GM23338 (cell line): ENCODE data around the gene INHBB. TPM values are rescaled to one million over a fixed set of nuclear protein-coding genes. Genes with fewer than 3 reads are reported as not detected.

Experiments
- ATAC-seq: fragments of 200-7000 bp; cut with Tn5 transposase; 3 replicates; pipeline ENCODE4 v1.9.1; 2020
- DNase-seq: peaks from one replicate; pipeline ENCODE4 v3.0.0-alpha.2; 2015; ENCODE audit warnings: low spot score
- H2AFZ ChIP-seq: fragments of 200-600 bp; sonication (generic); 2 replicates; pipeline ENCODE4 v1.8.0; 2016; ENCODE audit warnings: antibody characterized with exemption, mild to moderate bottlenecking, moderate library complexity
- H3F3A ChIP-seq: fragments of 200-600 bp; sonication (generic); replicated peaks from 2 replicates; pipeline ENCODE4 v1.8.0; 2017; ENCODE audit warnings: antibody characterized with exemption, mixed run types, low read depth
- H3K27ac ChIP-seq: fragments of 200-600 bp; sonication (generic); 2 replicates; pipeline ENCODE4 v1.6.1; 2016; ENCODE audit warnings: low read depth
- H3K27me3 ChIP-seq: fragments of 200-600 bp; sonication (generic); 2 replicates; pipeline ENCODE4 v1.8.0; 2016; ENCODE audit warnings: mild to moderate bottlenecking, mixed run types, moderate library complexity; ENCODE audit not compliant: insufficient read depth
- H3K36me3 ChIP-seq: fragments of 200-600 bp; sonication (generic); 2 replicates; pipeline ENCODE4 v1.8.0; 2016; ENCODE audit warnings: mild to moderate bottlenecking; ENCODE audit not compliant: insufficient read depth
- H3K4me1 ChIP-seq: fragments of 200-600 bp; sonication (generic); 2 replicates; pipeline ENCODE4 v1.8.0; 2016; ENCODE audit warnings: mild to moderate bottlenecking, moderate library complexity; ENCODE audit not compliant: insufficient read depth
- H3K4me2 ChIP-seq: fragments of 200-600 bp; sonication (generic); 2 replicates; pipeline ENCODE4 v1.7.1; 2017; ENCODE audit warnings: mixed run types
- H3K4me3 ChIP-seq: fragments of 200-600 bp; sonication (generic); 2 replicates; pipeline ENCODE4 v1.6.1; 2016; ENCODE audit warnings: mixed run types
- H3K79me2 ChIP-seq: fragments of 200-600 bp; sonication (generic); replicated peaks from 2 replicates; pipeline ENCODE4 v1.8.0; 2017; ENCODE audit warnings: mild to moderate bottlenecking; ENCODE audit not compliant: insufficient read depth
- H3K9me2 ChIP-seq: fragments of 200-600 bp; sonication (generic); 2 replicates; pipeline ENCODE4 v1.8.0; 2017; ENCODE audit not compliant: insufficient read depth
- H4K20me1 ChIP-seq: fragments of 200-600 bp; sonication (generic); replicated peaks from 2 replicates; pipeline ENCODE4 v1.8.0; 2017; ENCODE audit warnings: mild to moderate bottlenecking; ENCODE audit not compliant: insufficient read depth
- H3K27ac Mint-ChIP-seq: 2 replicates; pipeline ENCODE4 v1.8.0; 2020; ENCODE audit warnings: inconsistent platforms, mild to moderate bottlenecking, moderate library complexity, mixed read lengths
- H3K27me3 Mint-ChIP-seq: 3 replicates; pipeline ENCODE4 v1.8.0; 2022; ENCODE audit warnings: low read depth, mild to moderate bottlenecking, moderate library complexity, mixed read lengths, inconsistent platforms; ENCODE audit not compliant: insufficient read depth, poor library complexity
- H3K36me3 Mint-ChIP-seq: 3 replicates; pipeline ENCODE4 v1.8.0; 2021; ENCODE audit warnings: low read depth, mild to moderate bottlenecking, inconsistent platforms, moderate library complexity, mixed read lengths
- H3K4me1 Mint-ChIP-seq: 3 replicates; pipeline ENCODE4 v1.8.0; 2020; ENCODE audit warnings: mild to moderate bottlenecking, inconsistent platforms, mixed read lengths
- H3K4me3 Mint-ChIP-seq: 3 replicates; pipeline ENCODE4 v1.8.0; 2021; ENCODE audit warnings: moderate library complexity, mild to moderate bottlenecking, inconsistent platforms, mixed read lengths
- H3K9me3 Mint-ChIP-seq: 3 replicates; pipeline ENCODE4 v1.8.0; 2020; ENCODE audit warnings: moderate library complexity, mild to moderate bottlenecking, inconsistent platforms, mixed read lengths
- CREB1 ChIP-seq: fragments of 250-450 bp; sonication (Bioruptor Pico); IDR thresholded peaks from 2 replicates; pipeline ENCODE4 v1.5.0; 2020; ENCODE audit warnings: low read depth, mild to moderate bottlenecking, moderate library complexity
- ETS1 ChIP-seq: IDR thresholded peaks from 2 replicates; pipeline ENCODE4 v1.6.1; 2016; ENCODE audit warnings: antibody characterized with exemption
- EZH2phosphoT487 ChIP-seq: fragments of 200-600 bp; sonication (generic); IDR thresholded peaks from one replicate; pipeline ENCODE4 v1.8.1; 2018; ENCODE audit warnings: antibody characterized with exemption; ENCODE audit not compliant: unreplicated experiment
- POLR2AphosphoS5 ChIP-seq: IDR thresholded peaks from 2 replicates; pipeline ENCODE4 v1.6.1; 2016; ENCODE audit warnings: antibody characterized with exemption, low read depth
- STAT1 ChIP-seq: IDR thresholded peaks from one replicate; pipeline ENCODE4 v1.6.1; 2016; ENCODE audit warnings: antibody characterized with exemption; ENCODE audit not compliant: unreplicated experiment
- ZNF114 ChIP-seq: fragments of 250-450 bp; sonication (Bioruptor Pico); IDR thresholded peaks from 2 replicates; pipeline ENCODE4 v1.5.0; 2020; ENCODE audit warnings: mild to moderate bottlenecking, moderate library complexity
- ZNF331 ChIP-seq: fragments of 250-450 bp; sonication (Bioruptor Pico); IDR thresholded peaks from 2 replicates; pipeline ENCODE4 v1.5.0; 2020; ENCODE audit warnings: low read depth, mild to moderate bottlenecking, moderate library complexity
- polyA plus RNA-seq: library from polyadenylated mRNA; unstranded; fragments of >200 nt; fragmentation: Nextera tagmentation; extraction: Ambion mirVana; gene quantifications from 2 replicates; pipeline ENCODE4 v1.2.1, GENCODE V29; 2016
- total RNA-seq: library from RNA; depleted of rRNA; stranded (reverse); fragments of >200 nt; shearing (Covaris generic); gene quantifications from 2 replicates; pipeline ENCODE4 v1.2.3, GENCODE V29; 2014
- TF ChIP-seq, protein P1 (sequence below), 2 experiments: fragments of 200-600 bp in 1 of 2; sonication (generic) in 1 of 2; conservative IDR thresholded peaks; 2 replicates each; pipeline versions ENCODE4 v1.5.1 to v1.6.1; 2016 to 2017; ENCODE audit warnings: antibody characterized with exemption in 2 of 2, low read depth in 2 of 2, mild to moderate bottlenecking in 2 of 2, moderate library complexity in 1 of 2
- TF ChIP-seq, protein P2 (sequence below): IDR thresholded peaks from one replicate; pipeline ENCODE4 v1.6.1; 2018; ENCODE audit warnings: antibody characterized with exemption; ENCODE audit not compliant: unreplicated experiment

Gene INHBB
- total and polyA plus RNA-seq, 2 experiments from 2014 or later: 0.21 TPM; not detected in 1

DNA sequence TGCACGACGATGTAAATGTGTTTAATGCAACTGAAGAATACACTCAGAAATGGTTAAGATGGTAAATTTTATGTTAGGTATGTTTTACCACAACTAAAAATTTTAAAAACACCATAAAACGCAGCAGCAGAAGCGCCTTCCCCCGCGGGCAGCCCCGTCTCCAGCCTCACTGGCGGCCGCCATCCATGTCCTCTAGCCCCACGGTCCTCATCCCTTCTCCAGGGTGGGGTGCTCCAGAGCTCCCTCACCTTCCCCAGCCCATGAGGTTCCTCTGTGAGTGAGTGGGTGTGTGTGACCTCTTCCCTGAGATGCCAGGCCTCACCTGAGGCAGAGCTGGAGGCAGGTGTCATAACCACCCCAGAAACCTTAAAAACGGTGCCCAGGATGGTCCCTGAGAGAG lies 17.0 kb downstream of the INHBB start:
- no peak overlapping the region for H3K4me3 Mint-ChIP-seq
- H3K27ac Mint-ChIP-seq: no peak overlapping the region

GRCh38 chr2:120365236-120365793 lies 19.4 kb downstream of the INHBB start:
- H3K27ac Mint-ChIP-seq: no peak overlapping the region
- H3K27me3 ChIP-seq: no peaks in the 10 kb centered on the region
- no peak overlapping the region for H3K27ac ChIP-seq
- no peak overlapping the region for H3K4me3 Mint-ChIP-seq
- no peaks in the 10 kb centered on the region for H3F3A ChIP-seq
- peaks cover 30% of the 10 kb centered on the region for H3K27me3 Mint-ChIP-seq
- ATAC-seq (no peak), DNase-seq (no peak)
- H3K9me3 Mint-ChIP-seq: no peaks in the 10 kb centered on the region
- H3K4me1 Mint-ChIP-seq: peaks cover 13% of the 10 kb centered on the region
- no peaks in the 10 kb centered on the region for H3K36me3 ChIP-seq
- no peaks in the 10 kb centered on the region for H3K79me2 ChIP-seq
- H3K4me1 ChIP-seq: 0 out of 2 replicates have a peak, but pooled peaks cover 3% of the 10 kb centered on the region
- H4K20me1 ChIP-seq: no peaks in the 10 kb centered on the region
- H3K9me2 ChIP-seq: no peaks in the 10 kb centered on the region
- H3K4me3 ChIP-seq: no peak overlapping the region
- H2AFZ ChIP-seq: no peak overlapping the region
- TF ChIP-seq CREB1 (CRISPR knock-in tag) (no peak), EZH2phosphoT487 (no peak), POLR2AphosphoS5 (no peak), STAT1 (no peak)
- H3K36me3 Mint-ChIP-seq: no peaks in the 10 kb centered on the region
- no peak overlapping the region for H3K4me2 ChIP-seq

More for the DNA sequence above, 17.0 kb downstream of the INHBB start:
- no peaks in the 10 kb centered on the region for H3K9me2 ChIP-seq
- H3K4me1 ChIP-seq: no peaks in the 10 kb centered on the region
- H2AFZ ChIP-seq: no peak overlapping the region
- Mint-ChIP-seq H3K27me3 (peaks cover 36% of the 10 kb centered on the region), H3K4me1 (peaks cover 10% of the 10 kb centered on the region), H3K9me3 (no peaks in the 10 kb centered on the region), H3K36me3 (no peaks in the 10 kb centered on the region)
- DNase-seq (no peak), ATAC-seq (no peak)
- H3K27ac ChIP-seq: no peak overlapping the region
- H3K4me2 ChIP-seq: no peak overlapping the region
- no peaks in the 10 kb centered on the region for H3K36me3 ChIP-seq
- no peaks in the 10 kb centered on the region for H3K27me3 ChIP-seq
- no peaks in the 10 kb centered on the region for H3F3A ChIP-seq
- no peaks in the 10 kb centered on the region for H4K20me1 ChIP-seq
- H3K79me2 ChIP-seq: no peaks in the 10 kb centered on the region
- TF ChIP-seq, protein P1, sequence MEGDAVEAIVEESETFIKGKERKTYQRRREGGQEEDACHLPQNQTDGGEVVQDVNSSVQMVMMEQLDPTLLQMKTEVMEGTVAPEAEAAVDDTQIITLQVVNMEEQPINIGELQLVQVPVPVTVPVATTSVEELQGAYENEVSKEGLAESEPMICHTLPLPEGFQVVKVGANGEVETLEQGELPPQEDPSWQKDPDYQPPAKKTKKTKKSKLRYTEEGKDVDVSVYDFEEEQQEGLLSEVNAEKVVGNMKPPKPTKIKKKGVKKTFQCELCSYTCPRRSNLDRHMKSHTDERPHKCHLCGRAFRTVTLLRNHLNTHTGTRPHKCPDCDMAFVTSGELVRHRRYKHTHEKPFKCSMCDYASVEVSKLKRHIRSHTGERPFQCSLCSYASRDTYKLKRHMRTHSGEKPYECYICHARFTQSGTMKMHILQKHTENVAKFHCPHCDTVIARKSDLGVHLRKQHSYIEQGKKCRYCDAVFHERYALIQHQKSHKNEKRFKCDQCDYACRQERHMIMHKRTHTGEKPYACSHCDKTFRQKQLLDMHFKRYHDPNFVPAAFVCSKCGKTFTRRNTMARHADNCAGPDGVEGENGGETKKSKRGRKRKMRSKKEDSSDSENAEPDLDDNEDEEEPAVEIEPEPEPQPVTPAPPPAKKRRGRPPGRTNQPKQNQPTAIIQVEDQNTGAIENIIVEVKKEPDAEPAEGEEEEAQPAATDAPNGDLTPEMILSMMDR (conservative IDR thresholded peaks at IDR 0.05; ENCODE audit: low read depth in 2 of 2): no peak
- TF ChIP-seq ZNF114 (CRISPR knock-in tag): no peak
- no peak overlapping the region for H3K4me3 ChIP-seq

GRCh38 chr2:120366698-120367097 lies 20.8 kb downstream of the INHBB start:
- Mint-ChIP-seq H3K36me3 (no peaks in the 10 kb centered on the region), H3K27ac (no peak overlapping the region), H3K27me3 (peaks cover 29% of the 10 kb centered on the region), H3K4me1 (peaks cover 19% of the 10 kb centered on the region), H3K9me3 (no peaks in the 10 kb centered on the region; the same call in 2 of the 3 replicates), H3K4me3 (no peak overlapping the region)
- Histone ChIP-seq H3K4me2 (no peak overlapping the region), H3K27ac (no peak overlapping the region), H3K4me3 (no peak overlapping the region), H4K20me1 (no peaks in the 10 kb centered on the region), H3K27me3 (no peaks in the 10 kb centered on the region), H3K9me2 (no peaks in the 10 kb centered on the region), H3K4me1 (peaks cover 7% of the 10 kb centered on the region; the same call in 1 of the 2 replicates), H3F3A (no peaks in the 10 kb centered on the region), H3K79me2 (no peaks in the 10 kb centered on the region), H2AFZ (no peak overlapping the region), H3K36me3 (no peaks in the 10 kb centered on the region)
- DNase-seq (no peak), ATAC-seq (no peak)
- TF ChIP-seq STAT1: no peak
- TF ChIP-seq ZNF331 (CRISPR knock-in tag): no peak
- TF ChIP-seq, protein P2, sequence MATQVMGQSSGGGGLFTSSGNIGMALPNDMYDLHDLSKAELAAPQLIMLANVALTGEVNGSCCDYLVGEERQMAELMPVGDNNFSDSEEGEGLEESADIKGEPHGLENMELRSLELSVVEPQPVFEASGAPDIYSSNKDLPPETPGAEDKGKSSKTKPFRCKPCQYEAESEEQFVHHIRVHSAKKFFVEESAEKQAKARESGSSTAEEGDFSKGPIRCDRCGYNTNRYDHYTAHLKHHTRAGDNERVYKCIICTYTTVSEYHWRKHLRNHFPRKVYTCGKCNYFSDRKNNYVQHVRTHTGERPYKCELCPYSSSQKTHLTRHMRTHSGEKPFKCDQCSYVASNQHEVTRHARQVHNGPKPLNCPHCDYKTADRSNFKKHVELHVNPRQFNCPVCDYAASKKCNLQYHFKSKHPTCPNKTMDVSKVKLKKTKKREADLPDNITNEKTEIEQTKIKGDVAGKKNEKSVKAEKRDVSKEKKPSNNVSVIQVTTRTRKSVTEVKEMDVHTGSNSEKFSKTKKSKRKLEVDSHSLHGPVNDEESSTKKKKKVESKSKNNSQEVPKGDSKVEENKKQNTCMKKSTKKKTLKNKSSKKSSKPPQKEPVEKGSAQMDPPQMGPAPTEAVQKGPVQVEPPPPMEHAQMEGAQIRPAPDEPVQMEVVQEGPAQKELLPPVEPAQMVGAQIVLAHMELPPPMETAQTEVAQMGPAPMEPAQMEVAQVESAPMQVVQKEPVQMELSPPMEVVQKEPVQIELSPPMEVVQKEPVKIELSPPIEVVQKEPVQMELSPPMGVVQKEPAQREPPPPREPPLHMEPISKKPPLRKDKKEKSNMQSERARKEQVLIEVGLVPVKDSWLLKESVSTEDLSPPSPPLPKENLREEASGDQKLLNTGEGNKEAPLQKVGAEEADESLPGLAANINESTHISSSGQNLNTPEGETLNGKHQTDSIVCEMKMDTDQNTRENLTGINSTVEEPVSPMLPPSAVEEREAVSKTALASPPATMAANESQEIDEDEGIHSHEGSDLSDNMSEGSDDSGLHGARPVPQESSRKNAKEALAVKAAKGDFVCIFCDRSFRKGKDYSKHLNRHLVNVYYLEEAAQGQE: no peak
- TF ChIP-seq ZNF114 (CRISPR knock-in tag): no peak
- TF ChIP-seq, protein P1 (conservative IDR thresholded peaks at IDR 0.05; ENCODE audit: low read depth in 2 of 2): no peak
- TF ChIP-seq POLR2AphosphoS5: no peak
- TF ChIP-seq CREB1 (CRISPR knock-in tag): no peak
- TF ChIP-seq ETS1: no peak
